Hepatocyte (in vitro differentiated cells): ENCODE measurements around the gene ITGB7.

Experiments
- CTCF ChIP-seq: fragments of 200-600 bp; sonication (generic); IDR thresholded peaks from 2 replicates; pipeline ENCODE4 v1.5.1; 2016; ENCODE audit warnings: antibody characterized with exemption, mild to moderate bottlenecking; ENCODE audit not compliant: poor library complexity
- EZH2 ChIP-seq: fragments of 200-600 bp; sonication (generic); IDR thresholded peaks from 2 replicates; pipeline ENCODE4 v1.6.1; 2016; ENCODE audit warnings: antibody characterized with exemption, mild to moderate bottlenecking, borderline replicate concordance

DNA sequence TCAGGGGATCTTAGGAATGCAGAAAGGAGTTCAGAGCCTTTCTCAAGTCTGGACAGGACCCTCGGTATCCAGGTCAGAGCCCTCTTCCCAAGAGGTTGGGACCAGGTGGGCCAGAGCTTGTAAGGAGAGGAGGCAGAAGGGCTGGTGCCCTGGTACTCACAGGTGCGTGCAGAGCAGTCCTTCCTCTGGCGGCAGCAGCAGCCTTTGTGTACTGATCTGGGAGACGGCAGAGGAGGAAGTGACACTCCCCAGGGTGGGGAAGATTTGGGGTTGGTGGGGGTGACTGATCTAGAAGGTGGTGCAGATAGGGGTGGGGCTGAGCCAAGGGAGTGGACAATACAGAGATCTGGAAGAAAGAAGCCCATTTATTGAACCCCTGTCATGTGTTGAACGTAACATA is at the start of gene ITGB7:
- no peak for TF ChIP-seq CTCF
- TF ChIP-seq EZH2, result no peak
